ENCODE measurements around the gene SAC3D1. TPM values are rescaled to one million over a fixed set of nuclear protein-coding genes. Genes with fewer than 3 reads are reported as not detected.

The SAC3D1 gene
- total and polyA plus RNA-seq, 8 donors = 3.5 to 7.3 (median 4.7) TPM

- intact Hi-C loops (cut with DNase I) = no loop called here
- H3K4me3 ChIP-seq = no peak overlapping the region
- H3K4me1 ChIP-seq = peaks cover 0 to 5% (median 0%) of the 10 kb centered on the region in 3 donors
- H3K9me3 ChIP-seq = no peaks in the 10 kb centered on the region
- DNase-seq (no peak), FAIRE-seq (no peak), ATAC-seq (no peak)
- no peak for TF ChIP-seq CTCF (IDR thresholded peaks at IDR 0.05)
- H3K27ac ChIP-seq = no peak overlapping the region
- H3K27me3 ChIP-seq = no peaks in the 10 kb centered on the region
- WGBS, 2 donors = 75 to 79% methylated on average over 2 of the region's 2 CpGs
- peaks cover 0 to 15% (median 0%) of the 10 kb centered on the region in 3 donors for H3K36me3 ChIP-seq
These were observed 6.6 kb upstream of the SAC3D1 start for GRCh38 chr11:65034423-65034822.

- Histone ChIP-seq H3K27me3 (no peaks in the 10 kb centered on the region), H3K27ac (no peak overlapping the region), H3K4me3 (no peak overlapping the region), H3K9me3 (no peaks in the 10 kb centered on the region), H3K36me3 (peaks cover 0 to 15% (median 0%) of the 10 kb centered on the region in 3 donors), H3K4me1 (peaks cover 0 to 12% (median 0%) of the 10 kb centered on the region in 3 donors)
- intact Hi-C loops (cut with DNase I) = no loop called here
- FAIRE-seq (no peak), ATAC-seq (no peak), DNase-seq (no peak)
- TF ChIP-seq CTCF (IDR thresholded peaks at IDR 0.05) = no peak
- WGBS, 2 donors = 78 to 84% methylated on average over 11 of the region's 11 CpGs
These were observed 5.4 kb upstream of the SAC3D1 start for GRCh38 chr11:65035579-65035978.

GRCh38 chr11:65036931-65037330 is 4.1 kb upstream of the SAC3D1 start:
- FAIRE-seq (no peak), ATAC-seq (peak in 1 of 4 donors; percentile 11), DNase-seq (peak; percentile 64 to 92 (median 82))
- H3K27me3 ChIP-seq = no peaks in the 10 kb centered on the region
- peaks cover 0 to 15% (median 0%) of the 10 kb centered on the region in 3 donors for H3K36me3 ChIP-seq
- H3K9me3 ChIP-seq = no peaks in the 10 kb centered on the region
- no peak overlapping the region for H3K4me3 ChIP-seq
- H3K4me1 ChIP-seq = peaks cover 0 to 15% (median 0%) of the 10 kb centered on the region in 3 donors
- intact Hi-C loops (cut with DNase I) = no loop called here
- peak overlapping the region in 1 of 4 donors; percentile 30 for H3K27ac ChIP-seq
- 35 to 47% methylated on average over 6 of the region's 6 CpGs for WGBS, 2 donors
- no peak for TF ChIP-seq CTCF (IDR thresholded peaks at IDR 0.05)

GRCh38 chr11:65040520-65040846 is 527 bp upstream of the SAC3D1 start:
- ATAC-seq (peak in 1 of 4 donors; percentile 1), DNase-seq (no peak), FAIRE-seq (no peak)
- Histone ChIP-seq H3K4me3 (peak overlapping the region; percentile 55 to 88 (median 82)), H3K27ac (peak overlapping the region; percentile 83 to 91 (median 88)), H3K27me3 (no peaks in the 10 kb centered on the region), H3K9me3 (no peaks in the 10 kb centered on the region), H3K36me3 (peaks cover 0 to 4% (median 0%) of the 10 kb centered on the region in 3 donors), H3K4me1 (peaks cover 0 to 22% (median 0%) of the 10 kb centered on the region in 3 donors)
- TF ChIP-seq CTCF (IDR thresholded peaks at IDR 0.05) = no peak
- intact Hi-C loops (cut with DNase I) = no loop called here
- 5 to 6% methylated on average over 7 of the region's 7 CpGs for WGBS, 2 donors

GRCh38 chr11:65042891-65043290 is 1.9 kb downstream of the SAC3D1 start:
- no peak for DNase-seq
- no peak overlapping the region for H3K4me3 ChIP-seq
- no peaks in the 10 kb centered on the region for H3K9me3 ChIP-seq
- H3K27me3 ChIP-seq = no peaks in the 10 kb centered on the region
- 89 to 91% methylated on average over 6 of the region's 6 CpGs for WGBS, 2 donors
- H3K36me3 ChIP-seq = no peaks in the 10 kb centered on the region
- TF ChIP-seq CTCF (IDR thresholded peaks at IDR 0.05) = no peak
- no peak overlapping the region for H3K27ac ChIP-seq
- intact Hi-C loops (cut with DNase I) = no loop called here
- ATAC-seq = no peak
- FAIRE-seq = no peak
- H3K4me1 ChIP-seq = peaks cover 0 to 17% (median 0%) of the 10 kb centered on the region in 3 donors

All from pancreas (tissue), 10 donors.